ENCODE measurements around the gene OR8I2.

GRCh38 chr11:56045538-56045937, 47.6 kb upstream of the OR8I2 start:
- no peak for TF ChIP-seq CTCF (IDR thresholded peaks at IDR 0.05; ENCODE audit: low read depth, low read length, missing input control)
- TF ChIP-seq REST (IDR thresholded peaks at IDR 0.05): no peak
- no peak for TF ChIP-seq MAX (IDR thresholded peaks at IDR 0.05)
- TF ChIP-seq YY1 (IDR thresholded peaks at IDR 0.05): no peak
- TF ChIP-seq JUND (IDR thresholded peaks at IDR 0.05): no peak
- no peak for TF ChIP-seq RAD21 (IDR thresholded peaks at IDR 0.05)
- TF ChIP-seq ZBTB33 (IDR thresholded peaks at IDR 0.05): no peak
- TF ChIP-seq GABPA (IDR thresholded peaks at IDR 0.05 in 1 of 2, conservative IDR thresholded peaks at IDR 0.05 in 1 of 2): no peak
- no peak for TF ChIP-seq FOXA1 (IDR thresholded peaks at IDR 0.05)
- no peak for TF ChIP-seq RXRA (IDR thresholded peaks at IDR 0.05)

All from liver (tissue), 3 donors.